Stimulated activated CD4-positive, alpha-beta T cell treated with anti-CD3 and anti-CD28 coated beads, Interleukin-12 subunit alpha, Interleukin-12 subunit beta, amount 100 ng/mL, for 4 hours (primary cell): Measurements from ENCODE around the gene AS3MT.

Experiments used
- DNase-seq: peaks from one replicate; pipeline ENCODE4 v3.0.0-alpha.2; 2020

AS3MT gene

DNA sequence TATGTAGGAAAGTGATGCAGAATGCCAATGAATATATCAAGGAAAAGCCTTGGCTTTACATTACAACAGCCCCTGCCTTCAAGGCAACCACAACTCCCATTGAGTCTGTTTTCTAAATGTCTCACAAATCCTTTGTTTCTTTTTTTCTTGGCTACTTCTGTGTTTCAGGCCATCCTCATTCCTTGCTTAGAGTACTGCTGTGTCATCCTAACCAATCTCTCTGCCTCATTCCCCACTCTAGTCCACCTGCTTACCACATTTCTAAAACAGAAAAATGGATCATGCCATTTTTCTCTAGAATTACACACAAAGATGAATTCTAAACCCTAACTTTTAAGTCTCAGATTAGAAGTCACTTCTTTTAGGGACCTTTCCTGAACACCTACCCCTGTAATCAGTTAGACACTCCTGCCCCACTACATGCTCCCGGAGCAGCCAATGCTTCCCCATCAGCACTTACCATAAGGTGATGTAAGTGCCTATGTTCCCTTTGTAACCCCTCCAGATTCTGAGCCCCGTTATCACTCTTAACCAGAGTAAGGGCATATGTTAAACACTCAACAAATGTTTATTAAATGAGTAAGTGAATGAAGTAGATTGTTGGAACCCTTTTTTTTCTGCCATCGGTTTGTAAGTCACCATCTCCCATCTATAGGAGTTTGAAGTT lies 12.4 kb upstream of the AS3MT start:
- no peak for DNase-seq

- DNase-seq = no peak
These were observed 9.4 kb upstream of the AS3MT start for GRCh38 chr10:102859911-102860310.

DNA sequence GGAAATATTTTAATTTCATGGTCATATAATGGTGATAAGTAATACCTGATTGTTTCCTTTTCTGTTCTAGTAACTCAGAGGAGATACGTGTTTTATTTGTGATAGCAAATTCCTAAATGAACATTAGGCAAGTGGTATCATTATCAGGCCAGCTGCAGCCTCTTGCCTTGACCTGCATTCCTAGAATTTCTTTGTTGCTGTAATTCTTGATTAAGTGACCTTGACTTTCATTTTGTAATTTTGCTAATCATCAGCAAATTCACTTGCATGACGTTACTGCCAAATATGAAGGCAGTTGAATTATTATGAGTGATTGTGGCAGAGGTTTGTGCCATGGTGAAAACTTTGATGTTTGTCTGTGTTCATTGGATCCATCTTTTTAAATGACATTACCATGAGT lies 5.6 kb upstream of the AS3MT start:
- no peak for DNase-seq

DNA sequence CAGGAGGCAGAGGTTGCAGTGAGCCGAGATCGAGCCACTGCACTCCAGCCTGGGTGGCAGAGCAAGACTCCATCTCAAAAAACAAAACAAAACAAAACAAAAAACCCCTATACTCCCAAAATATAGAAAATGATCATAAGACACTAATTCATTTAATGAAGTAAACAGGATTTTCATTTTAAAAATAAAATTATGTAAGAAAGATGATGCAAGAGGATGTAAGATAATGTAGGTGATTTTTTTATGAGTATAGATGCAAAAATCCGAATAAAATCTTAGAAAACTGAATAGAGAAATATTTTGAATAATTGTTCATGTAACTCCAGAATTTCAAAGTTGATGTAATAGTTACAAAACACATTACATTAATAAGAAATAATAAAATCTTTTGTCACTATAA lies 3.6 kb upstream of the AS3MT start:
- no peak for DNase-seq

DNA sequence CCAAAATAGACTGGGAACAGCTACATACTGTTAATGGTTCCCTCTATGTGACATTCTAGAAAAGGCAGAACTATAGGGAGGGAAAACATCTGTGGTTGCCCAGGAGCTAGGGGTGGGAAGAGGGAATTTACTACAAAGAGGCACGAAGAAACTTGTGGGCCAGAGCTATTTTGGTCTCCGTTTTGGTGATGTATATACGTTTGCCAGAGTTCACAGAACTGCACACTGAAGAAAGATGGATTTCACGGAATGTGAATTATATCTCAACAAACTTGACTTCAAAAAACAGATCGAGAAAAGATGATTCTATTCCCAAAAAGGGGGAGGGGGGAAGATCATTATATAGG lies 386 bp upstream of the AS3MT start:
- no peak for DNase-seq

DNA sequence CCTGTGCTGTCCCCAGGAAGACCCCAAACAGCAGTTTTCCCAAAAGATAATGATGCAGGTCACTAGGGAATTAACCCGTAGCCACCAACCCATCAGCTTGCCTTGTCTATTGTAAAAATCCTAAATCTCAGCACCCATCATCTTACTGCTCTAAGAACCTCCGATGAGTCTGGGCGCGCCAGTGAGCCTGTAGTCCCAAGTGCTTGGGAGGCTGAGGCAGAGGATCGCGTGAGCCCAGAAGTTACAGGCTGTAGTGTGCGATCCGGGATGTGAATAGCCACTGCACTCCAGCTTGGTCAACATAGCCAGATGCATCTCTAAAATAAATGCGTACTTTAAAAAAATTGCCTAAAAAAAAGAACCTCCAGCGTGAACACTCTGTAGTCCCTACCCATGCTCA lies 951 bp downstream of the AS3MT start:
- no peak for DNase-seq

GRCh38 chr10:102872163-102872562 lies 2.9 kb downstream of the AS3MT start:
- no peak for DNase-seq

- DNase-seq = no peak
These were observed 7.5 kb downstream of the AS3MT start for GRCh38 chr10:102876747-102877153.

DNA sequence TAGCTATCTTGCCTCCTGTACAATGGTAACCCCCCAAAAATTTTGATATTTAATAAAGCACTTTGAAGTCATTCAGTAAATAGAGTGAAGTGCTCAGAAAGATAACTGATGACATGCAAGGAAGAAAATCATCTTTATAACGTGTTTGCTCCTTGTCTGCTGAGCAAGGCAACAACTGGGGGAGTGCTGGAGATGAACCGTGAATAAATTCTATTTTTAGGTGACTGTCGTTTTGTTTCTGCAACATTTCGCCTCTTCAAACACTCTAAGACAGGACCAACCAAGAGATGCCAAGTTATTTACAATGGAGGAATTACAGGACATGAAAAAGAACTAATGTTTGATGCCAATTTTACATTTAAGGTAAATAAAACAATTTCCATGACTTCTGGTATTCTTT lies 9.4 kb downstream of the AS3MT start:
- DNase-seq = no peak

DNA sequence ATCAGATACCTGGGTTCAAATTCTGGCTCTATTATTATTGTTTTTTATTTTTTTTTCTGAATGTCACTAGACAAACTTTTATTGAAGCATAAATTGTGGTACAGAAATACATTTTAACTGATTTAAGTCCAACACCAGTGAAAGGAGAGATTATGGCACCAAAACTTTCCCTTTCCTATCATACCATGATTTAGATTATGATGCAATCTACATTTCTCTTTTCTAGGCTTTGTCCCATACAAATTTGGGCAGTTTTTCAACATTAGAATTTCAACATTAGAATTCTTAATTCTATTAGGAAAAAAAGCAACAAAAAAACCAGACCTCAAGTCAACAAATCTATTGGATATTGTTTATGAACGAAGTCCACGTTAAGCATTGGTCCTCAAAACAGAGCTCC lies 11.0 kb downstream of the AS3MT start:
- DNase-seq = no peak

GRCh38 chr10:102888048-102888447 lies 18.8 kb downstream of the AS3MT start:
- no peak for DNase-seq

GRCh38 chr10:102894466-102895213 lies 25.4 kb downstream of the AS3MT start:
- DNase-seq = no peak

DNA sequence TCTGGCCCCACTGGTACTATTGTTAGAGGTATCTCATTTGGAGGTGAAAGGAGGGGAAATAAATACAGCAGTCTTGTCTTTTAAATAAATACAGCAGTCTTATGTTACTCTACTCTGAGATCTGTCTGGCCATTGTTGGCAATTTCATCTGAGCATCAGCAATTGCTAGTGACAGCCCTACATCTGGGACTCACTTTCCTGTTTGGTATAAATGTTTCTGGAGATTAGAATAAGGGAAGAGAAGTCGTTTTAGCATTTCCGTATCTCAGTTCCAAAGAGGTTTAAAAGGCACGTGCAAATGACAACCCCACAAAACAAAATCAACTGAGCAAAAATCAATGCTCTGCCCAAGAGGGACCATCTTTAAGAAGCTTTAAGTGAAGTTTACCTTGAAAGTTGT lies 30.7 kb downstream of the AS3MT start:
- no peak for DNase-seq

DNA sequence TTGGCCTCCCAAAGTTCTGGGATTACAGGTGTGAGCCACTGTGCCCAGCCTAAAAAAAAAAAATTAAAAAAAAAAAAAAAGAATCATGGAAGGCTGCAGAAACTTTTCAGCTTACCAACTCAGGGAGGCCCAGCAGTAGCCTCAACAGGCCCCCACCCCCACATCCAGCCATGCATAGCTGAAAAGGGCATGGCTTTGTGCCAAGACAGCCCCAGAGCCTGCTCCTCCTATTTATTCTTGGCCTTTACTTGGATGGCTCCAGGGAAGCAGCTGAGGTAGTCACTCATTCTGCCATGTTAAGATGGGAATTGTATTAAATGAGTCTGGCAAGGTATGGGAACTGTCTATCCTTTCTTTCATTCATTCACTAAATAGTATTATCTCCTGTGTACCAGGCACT lies 35.1 kb downstream of the AS3MT start:
- no peak for DNase-seq

- no peak for DNase-seq
These were observed 37.2 kb downstream of the AS3MT start for GRCh38 chr10:102906507-102906906.

DNA sequence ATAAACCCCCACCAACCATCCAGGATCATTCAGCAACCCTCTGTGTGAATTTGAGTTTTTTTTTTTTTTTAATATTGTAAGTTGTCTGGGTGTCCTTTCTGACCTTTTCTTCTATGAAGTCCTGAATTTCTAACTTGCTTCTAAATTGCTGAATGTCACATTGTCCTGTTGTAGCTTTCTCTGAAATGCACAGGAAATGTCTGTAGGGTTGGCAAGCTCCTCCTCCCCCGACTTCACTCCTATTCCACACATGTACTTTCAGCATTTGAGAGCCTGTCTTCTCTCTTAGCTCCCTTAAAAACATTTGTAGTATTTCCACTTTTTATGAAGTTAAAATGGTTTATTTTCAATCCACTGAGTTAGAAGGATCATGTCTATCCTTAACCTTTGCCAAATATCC lies 45.5 kb downstream of the AS3MT start:
- no peak for DNase-seq

DNA sequence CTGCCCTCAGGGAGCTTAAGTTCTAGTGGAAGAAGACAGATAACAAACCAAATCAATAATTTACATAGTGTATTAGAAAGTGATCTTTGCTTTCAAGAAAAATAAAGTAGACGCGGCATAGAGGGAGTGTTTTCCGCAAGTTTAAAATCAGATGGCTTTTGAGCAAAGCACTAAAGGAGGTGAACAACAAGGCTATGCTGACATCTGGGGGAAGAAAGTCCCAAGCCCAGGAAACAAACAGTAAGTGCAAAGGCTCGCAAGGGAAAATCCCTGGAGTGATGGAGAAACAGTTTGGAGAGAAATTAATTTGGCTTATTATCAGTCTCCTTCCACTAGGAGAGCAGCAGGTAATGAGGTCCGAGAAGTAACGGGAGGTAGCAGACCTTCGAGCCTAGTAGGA lies 46.9 kb downstream of the AS3MT start:
- no peak for DNase-seq

- peak; percentile 77 for DNase-seq
These were observed 48.2 kb downstream of the AS3MT start for GRCh38 chr10:102917314-102917961.

DNA sequence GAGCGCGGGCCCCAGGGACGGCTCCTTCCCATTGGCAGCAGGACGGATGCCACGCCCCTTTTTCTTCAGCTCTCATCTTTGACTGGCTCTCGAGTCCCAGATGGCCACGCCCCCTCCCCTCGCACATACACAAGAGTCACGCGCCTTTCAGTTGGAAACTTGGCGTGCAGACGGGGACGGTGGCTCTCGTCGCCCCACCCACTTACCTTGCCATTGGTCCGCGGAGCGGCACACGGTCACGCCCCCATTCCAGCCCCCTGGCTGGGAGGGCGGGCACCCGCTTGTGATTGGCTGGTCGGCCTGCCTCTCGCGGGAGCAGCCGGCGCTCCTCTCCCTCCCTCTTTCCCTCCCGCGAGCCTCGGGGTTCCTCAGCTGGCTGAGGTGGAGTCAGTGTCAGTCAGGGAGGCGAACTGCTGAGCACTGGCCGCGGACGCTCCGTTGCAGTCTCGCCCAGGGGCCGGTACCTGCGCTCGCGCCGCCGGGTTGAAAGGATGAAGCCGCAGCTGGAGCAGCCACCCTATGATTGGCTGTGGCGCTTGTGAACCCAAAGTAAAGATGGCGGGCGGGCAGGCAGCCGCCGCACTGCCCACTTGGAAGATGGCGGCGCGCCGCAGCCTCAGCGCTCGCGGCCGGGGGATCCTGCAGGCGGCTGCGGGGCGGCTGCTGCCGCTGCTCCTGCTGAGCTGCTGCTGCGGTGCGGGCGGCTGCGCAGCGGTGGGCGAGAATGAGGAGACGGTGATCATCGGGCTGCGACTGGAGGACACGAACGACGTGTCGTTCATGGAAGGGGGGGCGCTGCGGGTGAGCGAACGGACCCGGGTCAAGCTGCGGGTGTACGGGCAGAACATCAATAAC lies 48.9 kb downstream of the AS3MT start, which contains the start of gene CNNM2:
CNNM2 (plus strand) TSS at position 333 of the 855 bp plus-strand sequence; CDS start at position 520, 187 bp downstream.
- DNase-seq = peak; percentile 99

DNA sequence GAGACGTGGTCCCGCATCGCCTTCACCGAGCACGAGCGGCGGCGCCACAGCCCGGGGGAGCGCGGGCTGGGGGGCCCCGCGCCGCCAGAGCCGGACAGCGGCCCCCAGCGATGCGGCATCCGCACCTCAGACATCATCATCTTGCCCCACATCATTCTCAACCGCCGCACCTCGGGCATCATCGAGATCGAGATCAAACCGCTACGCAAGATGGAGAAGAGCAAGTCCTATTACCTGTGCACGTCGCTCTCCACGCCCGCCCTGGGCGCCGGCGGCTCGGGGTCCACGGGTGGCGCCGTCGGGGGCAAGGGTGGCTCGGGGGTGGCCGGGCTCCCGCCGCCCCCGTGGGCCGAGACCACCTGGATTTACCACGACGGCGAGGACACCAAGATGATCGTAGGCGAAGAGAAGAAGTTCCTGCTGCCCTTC lies 49.6 kb downstream of the AS3MT start:
- DNase-seq = peak; percentile 25

DNA sequence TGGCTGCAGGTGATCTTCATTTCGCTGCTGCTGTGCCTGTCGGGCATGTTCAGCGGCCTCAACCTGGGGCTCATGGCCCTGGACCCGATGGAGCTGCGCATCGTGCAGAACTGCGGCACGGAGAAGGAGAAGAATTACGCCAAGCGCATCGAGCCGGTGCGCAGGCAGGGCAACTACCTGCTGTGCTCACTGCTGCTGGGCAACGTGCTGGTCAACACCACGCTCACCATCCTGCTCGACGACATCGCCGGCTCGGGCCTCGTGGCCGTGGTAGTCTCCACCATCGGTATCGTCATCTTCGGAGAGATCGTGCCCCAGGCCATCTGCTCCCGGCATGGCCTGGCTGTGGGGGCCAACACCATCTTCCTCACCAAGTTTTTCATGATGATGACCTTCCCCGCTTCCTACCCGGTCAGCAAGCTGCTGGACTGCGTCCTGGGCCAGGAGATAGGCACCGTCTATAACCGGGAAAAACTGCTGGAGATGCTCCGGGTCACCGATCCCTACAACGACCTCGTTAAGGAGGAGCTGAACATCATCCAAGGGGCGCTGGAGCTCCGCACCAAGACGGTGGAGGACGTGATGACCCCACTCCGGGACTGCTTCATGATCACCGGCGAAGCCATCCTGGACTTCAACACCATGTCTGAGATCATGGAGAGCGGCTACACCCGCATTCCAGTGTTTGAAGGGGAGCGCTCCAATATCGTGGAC lies 50.1 kb downstream of the AS3MT start:
- DNase-seq = no peak

DNA sequence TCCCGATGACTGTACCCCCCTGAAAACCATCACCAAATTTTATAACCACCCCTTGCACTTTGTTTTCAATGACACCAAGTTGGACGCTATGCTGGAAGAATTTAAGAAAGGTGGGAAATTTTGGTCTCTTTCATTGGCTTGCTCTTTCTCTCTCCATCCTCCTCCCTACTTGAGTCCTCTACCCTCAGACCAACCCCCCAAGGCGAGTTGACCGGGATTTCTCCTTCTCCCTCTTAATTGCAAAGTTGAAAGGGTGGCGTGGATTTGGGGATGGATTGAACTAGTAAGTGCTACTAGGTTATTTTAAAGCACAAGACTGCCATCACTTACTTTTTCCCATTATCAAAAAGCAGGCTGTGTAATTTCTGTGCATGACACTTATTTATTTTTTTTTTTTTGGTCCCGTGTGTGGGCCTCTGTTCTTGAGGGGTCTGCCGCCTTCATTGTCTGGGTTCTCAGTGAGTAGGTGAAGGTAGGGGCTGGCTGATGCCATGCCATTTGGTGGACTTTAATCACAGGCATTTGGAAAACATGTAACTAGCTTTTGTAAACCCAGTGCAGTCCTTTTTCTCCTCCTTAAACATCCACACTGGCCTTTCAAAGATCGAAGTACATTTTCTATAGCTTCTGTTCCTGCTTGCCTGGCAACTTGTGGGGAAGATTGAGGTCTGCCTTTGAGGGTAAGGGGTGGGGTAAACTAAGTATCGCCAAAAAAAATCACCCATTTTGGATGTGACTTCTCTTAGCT lies 50.9 kb downstream of the AS3MT start:
- DNase-seq = no peak
